Measurements from ENCODE around the gene BAZ2A.

- TF ChIP-seq, protein P1, sequence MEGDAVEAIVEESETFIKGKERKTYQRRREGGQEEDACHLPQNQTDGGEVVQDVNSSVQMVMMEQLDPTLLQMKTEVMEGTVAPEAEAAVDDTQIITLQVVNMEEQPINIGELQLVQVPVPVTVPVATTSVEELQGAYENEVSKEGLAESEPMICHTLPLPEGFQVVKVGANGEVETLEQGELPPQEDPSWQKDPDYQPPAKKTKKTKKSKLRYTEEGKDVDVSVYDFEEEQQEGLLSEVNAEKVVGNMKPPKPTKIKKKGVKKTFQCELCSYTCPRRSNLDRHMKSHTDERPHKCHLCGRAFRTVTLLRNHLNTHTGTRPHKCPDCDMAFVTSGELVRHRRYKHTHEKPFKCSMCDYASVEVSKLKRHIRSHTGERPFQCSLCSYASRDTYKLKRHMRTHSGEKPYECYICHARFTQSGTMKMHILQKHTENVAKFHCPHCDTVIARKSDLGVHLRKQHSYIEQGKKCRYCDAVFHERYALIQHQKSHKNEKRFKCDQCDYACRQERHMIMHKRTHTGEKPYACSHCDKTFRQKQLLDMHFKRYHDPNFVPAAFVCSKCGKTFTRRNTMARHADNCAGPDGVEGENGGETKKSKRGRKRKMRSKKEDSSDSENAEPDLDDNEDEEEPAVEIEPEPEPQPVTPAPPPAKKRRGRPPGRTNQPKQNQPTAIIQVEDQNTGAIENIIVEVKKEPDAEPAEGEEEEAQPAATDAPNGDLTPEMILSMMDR (IDR thresholded peaks at IDR 0.05) = no peak
- TF ChIP-seq EP300 (IDR thresholded peaks at IDR 0.05) (no peak), POLR2A (IDR thresholded peaks at IDR 0.05) (no peak), POLR2AphosphoS5 (IDR thresholded peaks at IDR 0.05) (no peak)
Measured at GRCh38 chr12:56632701-56633467, 2.8 kb upstream of the BAZ2A start.

All from sigmoid colon (tissue), 4 donors.